ENCODE measurements around the gene IMPA2. TPM values are rescaled to one million over a fixed set of nuclear protein-coding genes. Genes with fewer than 3 reads are reported as not detected.

Gene IMPA2
- total and polyA plus RNA-seq, 2 of the 13 experiments (the other 11 are each of a cell fraction or from before 2014, with no cell fraction given), result 37.8 to 71.8 TPM

DNA sequence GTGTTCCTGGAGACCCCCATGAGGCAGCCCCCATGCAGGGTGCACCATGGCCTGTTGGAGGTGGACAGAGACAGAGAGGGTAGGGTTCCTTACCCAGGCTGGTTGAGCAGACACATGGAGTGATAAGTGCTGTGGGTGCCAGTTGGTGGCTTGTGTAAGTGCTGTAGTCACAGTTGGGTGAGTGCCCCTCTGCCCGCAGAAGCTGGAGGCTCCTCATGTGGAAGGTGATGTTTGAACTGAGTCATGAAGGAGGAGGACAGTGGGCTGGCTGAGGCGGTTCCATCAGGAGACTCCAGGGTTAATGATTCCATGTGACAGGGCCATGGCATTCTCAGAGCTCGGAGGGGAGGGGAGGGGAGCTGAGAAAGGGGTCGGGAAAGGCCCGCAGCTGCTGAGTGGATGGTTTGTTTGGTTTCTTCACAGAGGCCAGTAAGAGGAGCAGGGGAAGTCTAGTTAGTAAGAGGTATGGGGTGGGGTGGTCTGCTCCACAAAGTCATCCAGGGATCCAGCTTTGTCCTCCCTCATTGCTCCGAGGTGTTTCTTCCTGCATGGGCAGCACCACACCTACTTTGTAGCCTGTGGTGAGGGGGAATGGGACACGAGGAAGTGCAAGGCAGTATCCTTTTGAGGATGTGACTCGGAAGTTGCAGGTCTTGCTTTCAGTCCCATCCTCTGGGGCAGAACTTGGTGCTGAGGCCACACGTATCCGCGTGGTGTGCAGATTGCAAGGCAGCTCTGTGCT lies 13.6 kb downstream of the IMPA2 start (continued):
- TF ChIP-seq MYNN (CRISPR knock-in tag; IDR thresholded peaks at IDR 0.05; ENCODE audit: low read depth) (no peak), ASH2L (IDR thresholded peaks at IDR 0.05; ENCODE audit: insufficient read length, low read depth, low read length) (peak; percentile 6), PHF5A (CRISPR knock-in tag; IDR thresholded peaks at IDR 0.05; ENCODE audit: low read depth, unreplicated experiment) (no peak), ZNF451 (CRISPR knock-in tag; IDR thresholded peaks at IDR 0.05) (peak; percentile 39; the same call in 1 of the 2 replicates), SALL1 (CRISPR knock-in tag; IDR thresholded peaks at IDR 0.05) (peak; percentile 29; the same call in 1 of the 2 replicates), FIP1L1 (IDR thresholded peaks at IDR 0.05; ENCODE audit: borderline replicate concordance, insufficient read depth, low read depth, low read length) (no peak), RFXANK (CRISPR knock-in tag; IDR thresholded peaks at IDR 0.05) (no peak), SSRP1 (CRISPR knock-in tag; IDR thresholded peaks at IDR 0.05) (peak; percentile 88; the same call in 1 of the 2 replicates), RFX3 (CRISPR knock-in tag; IDR thresholded peaks at IDR 0.05) (no peak), POLR2G (IDR thresholded peaks at IDR 0.05; ENCODE audit: low read depth, low read length) (peak; percentile 51), ZBTB3 (CRISPR knock-in tag; IDR thresholded peaks at IDR 0.05; ENCODE audit: borderline replicate concordance, low read depth) (no peak), ZNF296 (CRISPR knock-in tag; conservative IDR thresholded peaks at IDR 0.05) (0 out of 2 replicates have a peak, but pooled peaks have one; percentile 24)
- TF ChIP-seq, protein P1, sequence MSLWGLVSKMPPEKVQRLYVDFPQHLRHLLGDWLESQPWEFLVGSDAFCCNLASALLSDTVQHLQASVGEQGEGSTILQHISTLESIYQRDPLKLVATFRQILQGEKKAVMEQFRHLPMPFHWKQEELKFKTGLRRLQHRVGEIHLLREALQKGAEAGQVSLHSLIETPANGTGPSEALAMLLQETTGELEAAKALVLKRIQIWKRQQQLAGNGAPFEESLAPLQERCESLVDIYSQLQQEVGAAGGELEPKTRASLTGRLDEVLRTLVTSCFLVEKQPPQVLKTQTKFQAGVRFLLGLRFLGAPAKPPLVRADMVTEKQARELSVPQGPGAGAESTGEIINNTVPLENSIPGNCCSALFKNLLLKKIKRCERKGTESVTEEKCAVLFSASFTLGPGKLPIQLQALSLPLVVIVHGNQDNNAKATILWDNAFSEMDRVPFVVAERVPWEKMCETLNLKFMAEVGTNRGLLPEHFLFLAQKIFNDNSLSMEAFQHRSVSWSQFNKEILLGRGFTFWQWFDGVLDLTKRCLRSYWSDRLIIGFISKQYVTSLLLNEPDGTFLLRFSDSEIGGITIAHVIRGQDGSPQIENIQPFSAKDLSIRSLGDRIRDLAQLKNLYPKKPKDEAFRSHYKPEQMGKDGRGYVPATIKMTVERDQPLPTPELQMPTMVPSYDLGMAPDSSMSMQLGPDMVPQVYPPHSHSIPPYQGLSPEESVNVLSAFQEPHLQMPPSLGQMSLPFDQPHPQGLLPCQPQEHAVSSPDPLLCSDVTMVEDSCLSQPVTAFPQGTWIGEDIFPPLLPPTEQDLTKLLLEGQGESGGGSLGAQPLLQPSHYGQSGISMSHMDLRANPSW (CRISPR knock-in tag; IDR thresholded peaks at IDR 0.05; ENCODE audit: borderline replicate concordance), result no peak
- TF ChIP-seq, protein P2, sequence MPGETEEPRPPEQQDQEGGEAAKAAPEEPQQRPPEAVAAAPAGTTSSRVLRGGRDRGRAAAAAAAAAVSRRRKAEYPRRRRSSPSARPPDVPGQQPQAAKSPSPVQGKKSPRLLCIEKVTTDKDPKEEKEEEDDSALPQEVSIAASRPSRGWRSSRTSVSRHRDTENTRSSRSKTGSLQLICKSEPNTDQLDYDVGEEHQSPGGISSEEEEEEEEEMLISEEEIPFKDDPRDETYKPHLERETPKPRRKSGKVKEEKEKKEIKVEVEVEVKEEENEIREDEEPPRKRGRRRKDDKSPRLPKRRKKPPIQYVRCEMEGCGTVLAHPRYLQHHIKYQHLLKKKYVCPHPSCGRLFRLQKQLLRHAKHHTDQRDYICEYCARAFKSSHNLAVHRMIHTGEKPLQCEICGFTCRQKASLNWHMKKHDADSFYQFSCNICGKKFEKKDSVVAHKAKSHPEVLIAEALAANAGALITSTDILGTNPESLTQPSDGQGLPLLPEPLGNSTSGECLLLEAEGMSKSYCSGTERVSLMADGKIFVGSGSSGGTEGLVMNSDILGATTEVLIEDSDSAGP (CRISPR knock-in tag; IDR thresholded peaks at IDR 0.05; ENCODE audit: borderline replicate concordance), result peak; percentile 68; the same call in 1 of the 2 replicates
- TF ChIP-seq, protein P3, sequence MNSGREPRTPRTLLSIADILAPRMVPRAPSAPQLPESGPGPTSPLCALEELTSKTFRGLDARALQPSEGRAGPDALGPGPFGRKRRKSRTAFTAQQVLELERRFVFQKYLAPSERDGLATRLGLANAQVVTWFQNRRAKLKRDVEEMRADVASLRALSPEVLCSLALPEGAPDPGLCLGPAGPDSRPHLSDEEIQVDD (CRISPR knock-in tag; IDR thresholded peaks at IDR 0.05; ENCODE audit: borderline replicate concordance), result 0 out of 2 replicates have a peak, but pooled peaks have one; percentile 24
- TF ChIP-seq, protein P4, sequence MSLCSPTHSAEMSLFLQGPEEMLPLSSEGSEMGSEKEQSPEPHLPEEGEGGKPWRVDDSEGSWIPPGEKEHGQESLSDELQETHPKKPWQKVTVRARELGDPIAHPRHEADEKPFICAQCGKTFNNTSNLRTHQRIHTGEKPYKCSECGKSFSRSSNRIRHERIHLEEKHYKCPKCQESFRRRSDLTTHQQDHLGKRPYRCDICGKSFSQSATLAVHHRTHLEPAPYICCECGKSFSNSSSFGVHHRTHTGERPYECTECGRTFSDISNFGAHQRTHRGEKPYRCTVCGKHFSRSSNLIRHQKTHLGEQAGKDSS (CRISPR knock-in tag; IDR thresholded peaks at IDR 0.05; ENCODE audit: borderline replicate concordance, low read depth), result 0 out of 2 replicates have a peak, but pooled peaks have one; percentile 4

All from HepG2 (cell line).